Smooth muscle cell of the brain vasculature (primary cell): ENCODE data around the gene PPP2R2B.
A peak's percentile ranks its signal among the peaks of the same experiment; 100 is the strongest.
"Not testable (repeated sequence)": the region's sequence is repeated elsewhere in the genome, so short reads cannot be mapped to it uniquely, and the experiment has no call there.

Source experiments
- DNase-seq: peaks from one replicate; pipeline ENCODE4 v3.0.0-alpha.2; 2012; ENCODE audit warnings: low read depth, low spot score

PPP2R2B gene

DNA sequence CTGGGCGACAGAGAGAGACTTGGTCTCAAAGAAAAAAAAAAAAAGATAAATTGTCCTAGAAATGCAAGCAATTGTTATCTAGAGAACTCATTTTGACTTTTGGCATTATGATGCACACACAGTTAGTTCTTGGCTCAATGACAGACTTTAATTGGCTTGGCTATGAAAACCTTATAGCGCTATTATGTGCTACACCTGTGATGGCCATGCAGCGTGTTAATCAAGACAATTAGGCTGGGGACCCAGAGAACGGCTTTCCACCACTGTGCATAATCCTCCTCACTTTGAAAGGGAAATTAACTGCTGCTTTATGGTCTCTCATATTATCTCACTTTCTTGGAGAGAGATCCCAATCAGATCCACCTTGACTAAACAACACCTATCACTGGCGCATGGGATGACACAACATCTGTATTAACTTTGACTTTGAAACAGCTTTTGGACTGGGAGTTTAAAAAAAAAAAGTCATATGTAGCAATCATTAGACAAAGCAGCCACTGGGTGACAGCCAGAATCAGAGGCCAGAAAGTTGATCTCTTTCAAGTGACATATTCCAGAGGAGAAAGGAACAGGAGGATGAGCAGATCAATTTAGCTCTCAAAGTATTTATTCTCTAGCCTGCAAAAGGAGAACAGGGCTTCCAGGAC lies 132.5 kb downstream of the PPP2R2B start:
- no peak for DNase-seq

DNA sequence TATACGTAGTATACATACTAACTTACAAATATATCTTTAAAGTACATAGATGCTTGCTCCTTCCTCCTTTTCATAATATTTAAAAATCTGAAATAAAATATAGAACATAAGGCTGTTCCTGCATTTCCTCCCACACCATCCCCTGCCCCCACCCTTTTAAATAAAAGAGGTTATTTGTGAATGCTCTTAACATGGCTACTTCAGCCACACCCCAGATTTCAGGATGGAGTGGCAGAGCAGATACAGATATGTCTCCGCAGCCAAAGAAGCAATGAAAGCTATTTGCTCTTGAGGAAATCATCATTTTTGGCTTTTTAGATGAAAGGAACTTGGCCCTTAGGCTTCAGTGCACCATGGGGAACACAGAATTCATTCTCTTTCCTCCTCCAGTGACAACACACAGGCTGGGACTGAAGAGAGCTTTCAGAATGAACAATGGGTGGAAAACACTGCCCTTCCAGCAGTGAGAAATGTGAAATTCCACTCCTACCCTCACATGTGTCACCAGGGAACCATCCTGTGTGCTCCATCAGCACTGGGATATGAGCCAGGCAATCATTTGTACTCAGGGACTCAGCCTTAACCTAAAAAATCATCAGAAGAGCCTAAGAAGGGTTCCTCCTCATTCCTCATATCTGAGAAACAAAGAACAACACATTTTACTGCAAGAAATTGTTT lies 134.3 kb downstream of the PPP2R2B start:
- no peak for DNase-seq

GRCh38 chr5:146734936-146735577 lies 143.5 kb downstream of the PPP2R2B start:
- DNase-seq: no peak

GRCh38 chr5:146732962-146733361 lies 145.6 kb downstream of the PPP2R2B start:
- DNase-seq: no peak

GRCh38 chr5:146731909-146732659 lies 146.5 kb downstream of the PPP2R2B start:
- DNase-seq: peak; percentile 39

- DNase-seq: not testable (repeated sequence)
Observed at GRCh38 chr5:146728746-146729145, 149.8 kb downstream of the PPP2R2B start.

DNA sequence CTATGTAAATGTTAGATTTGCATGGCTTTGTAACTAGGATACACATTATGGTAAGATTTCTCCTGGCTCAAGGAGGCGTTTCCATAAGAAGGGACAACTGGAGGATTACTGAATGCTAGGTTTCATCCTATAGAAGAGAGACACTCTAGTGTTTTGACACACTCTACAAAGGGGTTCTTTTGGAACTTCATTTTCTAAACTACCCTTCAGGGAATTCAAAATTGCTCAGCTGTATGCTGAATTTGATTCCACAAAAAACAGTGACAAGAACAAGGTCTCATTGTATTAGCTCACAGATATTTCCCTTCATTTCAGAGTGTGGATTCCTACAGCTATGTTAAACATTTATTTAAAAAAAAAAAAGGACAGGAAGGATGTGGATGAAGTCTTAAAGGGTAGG lies 151.7 kb downstream of the PPP2R2B start:
- no peak for DNase-seq

DNA sequence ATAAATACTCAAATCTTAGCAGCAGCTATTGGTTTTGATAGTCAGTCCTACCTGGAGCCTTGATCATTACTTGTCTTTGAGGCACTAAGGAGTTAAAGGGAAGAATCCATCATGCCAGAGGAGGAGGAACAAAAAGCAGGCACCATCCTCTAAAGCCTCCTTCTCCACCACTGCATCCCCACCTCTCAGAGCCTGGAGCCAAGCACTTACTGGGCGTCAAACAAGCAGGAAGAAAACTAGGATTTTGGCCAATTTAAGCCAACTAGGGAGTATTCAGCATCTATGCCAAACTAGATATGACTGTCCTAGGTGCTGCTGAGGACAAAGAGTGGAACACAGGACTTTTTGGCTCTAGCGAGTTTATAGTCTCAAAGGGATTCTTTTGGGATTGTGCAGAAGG lies 152.5 kb downstream of the PPP2R2B start:
- no peak for DNase-seq

- no peak for DNase-seq
Observed at GRCh38 chr5:146725025-146725424, 153.5 kb downstream of the PPP2R2B start.

DNA sequence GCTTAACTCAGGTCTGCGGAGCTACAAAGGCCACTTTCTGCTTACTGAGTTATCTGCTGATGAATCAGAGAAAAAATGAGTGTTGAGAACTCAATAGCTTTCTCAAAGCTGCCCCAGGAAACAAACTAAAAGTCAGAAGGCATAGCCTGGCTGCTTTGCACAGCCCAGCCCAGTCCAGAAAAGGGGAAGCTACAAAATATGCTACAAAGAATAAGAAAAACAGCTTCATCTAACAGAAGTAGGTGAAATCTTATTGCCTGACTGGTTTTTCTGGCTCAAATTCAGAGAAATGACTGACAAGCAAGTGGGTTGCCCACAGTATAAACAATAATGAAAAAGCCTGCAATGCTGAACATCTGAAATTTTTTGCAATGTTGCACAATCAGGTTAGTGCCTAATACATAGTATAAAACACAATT lies 156.2 kb downstream of the PPP2R2B start:
- DNase-seq: no peak

GRCh38 chr5:146721073-146721815 lies 157.3 kb downstream of the PPP2R2B start:
- DNase-seq: no peak

DNA sequence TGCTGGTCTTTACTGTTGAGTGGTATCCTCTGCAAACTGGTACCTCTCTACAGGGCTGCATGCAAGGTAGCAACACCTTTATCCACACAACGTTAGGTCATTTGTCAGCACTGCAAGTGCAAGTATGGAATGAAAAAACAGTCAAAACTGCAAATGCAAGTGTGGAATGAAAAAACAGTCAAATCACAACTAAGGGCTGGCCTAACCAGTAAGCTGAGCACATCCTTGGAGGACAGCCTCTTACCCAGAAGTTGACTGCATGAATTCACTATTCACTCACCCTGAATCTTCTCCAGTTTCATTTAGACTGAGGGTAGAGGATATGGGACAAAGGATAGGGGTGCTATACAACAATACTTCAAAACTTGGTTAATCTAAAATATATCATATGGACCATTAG lies 158.4 kb downstream of the PPP2R2B start:
- DNase-seq: no peak

GRCh38 chr5:146719179-146719578 lies 159.4 kb downstream of the PPP2R2B start:
- no peak for DNase-seq

GRCh38 chr5:146718609-146719008 lies 159.9 kb downstream of the PPP2R2B start:
- no peak for DNase-seq

DNA sequence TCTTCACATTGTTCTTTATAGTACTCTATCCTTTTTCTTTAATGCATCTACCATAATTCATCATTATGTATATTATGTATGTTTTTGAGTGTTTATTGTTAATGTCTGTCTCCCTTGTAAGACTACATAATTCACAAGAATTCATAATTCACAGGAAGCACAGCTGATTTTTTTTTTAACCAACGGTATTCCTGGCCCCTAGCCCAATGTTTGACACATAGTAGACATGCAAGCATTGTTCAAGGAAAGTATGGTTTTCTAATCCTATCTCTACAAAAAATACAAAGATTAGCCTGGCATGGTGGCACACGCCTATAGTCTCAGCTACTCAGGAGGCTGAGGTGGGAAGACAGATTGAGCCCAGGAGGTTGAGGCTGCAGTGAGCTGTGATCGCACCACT lies 160.6 kb downstream of the PPP2R2B start:
- no peak for DNase-seq

DNA sequence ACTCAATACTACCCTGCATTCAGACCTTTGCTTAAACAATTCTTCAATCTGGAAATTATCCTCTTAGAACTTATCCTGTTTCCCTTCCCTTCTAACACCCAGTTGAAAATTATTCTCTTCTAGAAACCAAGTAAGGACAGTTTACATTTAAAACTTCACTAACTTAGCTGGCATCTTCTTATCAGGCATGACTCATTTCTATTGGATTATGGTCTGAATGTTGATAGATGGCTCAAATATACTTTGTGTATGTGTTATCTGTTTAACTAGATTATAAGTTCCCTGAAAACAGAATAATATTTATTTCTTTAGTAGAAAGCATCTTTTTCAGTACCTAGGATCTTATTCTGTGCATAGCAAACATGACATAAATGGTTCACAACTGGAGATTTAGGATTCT lies 161.9 kb downstream of the PPP2R2B start:
- no peak for DNase-seq

GRCh38 chr5:146710348-146710747 lies 168.2 kb downstream of the PPP2R2B start:
- DNase-seq: no peak

- no peak for DNase-seq
Observed at GRCh38 chr5:146707316-146707715, 171.2 kb downstream of the PPP2R2B start.

DNA sequence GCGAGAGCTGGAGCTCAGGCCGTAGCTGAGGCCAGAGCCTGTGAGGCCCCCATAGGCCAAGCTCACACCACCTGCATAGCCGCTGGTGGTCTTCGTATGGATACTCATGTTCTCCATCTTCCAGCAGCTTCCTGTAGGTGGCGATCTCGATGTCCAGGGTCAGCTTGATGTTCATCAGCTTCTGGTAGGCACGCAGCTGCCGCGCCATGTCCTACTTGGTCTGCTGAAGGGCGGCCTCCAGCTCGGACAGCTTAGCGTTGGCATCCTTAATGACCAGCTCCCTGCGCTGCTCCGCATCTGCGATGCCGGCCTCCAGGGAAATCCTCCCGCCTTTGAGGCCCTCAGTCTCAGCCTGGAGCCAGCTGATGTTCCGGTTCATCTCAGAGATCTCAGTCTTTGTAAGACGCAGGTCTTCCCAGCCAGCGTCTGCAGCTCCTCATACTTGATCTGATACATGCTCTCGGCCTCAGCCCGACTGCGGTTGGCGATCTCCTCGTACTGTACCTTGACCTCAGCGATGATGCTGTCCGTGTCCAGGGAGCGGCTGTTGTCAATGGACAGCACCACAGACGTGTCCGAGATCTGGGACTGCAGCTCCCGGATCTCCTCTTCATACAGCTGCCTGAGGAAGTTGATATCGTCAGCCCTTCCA lies 172.1 kb downstream of the PPP2R2B start:
- DNase-seq: no peak

- no peak for DNase-seq
Observed at GRCh38 chr5:146704949-146705665, 173.4 kb downstream of the PPP2R2B start.
